ENCODE data around the gene SOX3.

Gene SOX3

GRCh38 chrX:140492066-140492994 is 12.5 kb downstream of the SOX3 start:
- DNase-seq: no peak

GRCh38 chrX:140480765-140481164 is 24.1 kb downstream of the SOX3 start:
- DNase-seq: no peak

GRCh38 chrX:140477987-140478386 is 26.9 kb downstream of the SOX3 start:
- no peak for DNase-seq

- no peak for DNase-seq
Observed at GRCh38 chrX:140475025-140475424, 29.8 kb downstream of the SOX3 start.

- DNase-seq: no peak
Observed at GRCh38 chrX:140467211-140467610, 37.7 kb downstream of the SOX3 start.
